ENCODE data around the gene RIMS4.

- no peak for TF ChIP-seq CTCF (IDR thresholded peaks at IDR 0.05)
- no peak for TF ChIP-seq POLR2AphosphoS5 (IDR thresholded peaks at IDR 0.05)
- TF ChIP-seq POLR2A (IDR thresholded peaks at IDR 0.05): no peak
Observed at GRCh38 chr20:44758247-44759101, 51.9 kb downstream of the RIMS4 start.
